Common myeloid progenitor, CD34-positive (primary cell): ENCODE data around the gene LGSN. TPM values are rescaled to one million over a fixed set of nuclear protein-coding genes. Genes with fewer than 3 reads are reported as not detected.
A peak's percentile ranks its signal among the peaks of the same experiment; 100 is the strongest.
"Not testable (repeated sequence)": the region's sequence is repeated elsewhere in the genome, so short reads cannot be mapped to it uniquely, and the experiment has no call there.

Source experiments
- CTCF ChIA-PET: fragments of 350-600 bp; sonication (Branson Sonifier 250); formaldehyde crosslinking; loops from one replicate; lab custom pipeline; 2021; ENCODE audit warnings: antibody characterized with exemption; lab: Charles Lee
- POLR2A ChIA-PET: fragments of 350-600 bp; sonication (Branson Sonifier 250); formaldehyde crosslinking; loops from one replicate; lab custom pipeline; 2021; ENCODE audit warnings: antibody characterized with exemption; lab: Charles Lee
- DNase-seq, 3 donors: peaks; one replicate each; pipeline versions ENCODE4 v3.0.0 to v3.0.0-alpha.2; 2013
- H3K27ac ChIP-seq, 2 experiments: 1 replicate in 1 of 2; 2 replicates in 1 of 2; pipeline ENCODE4 v1.7.0; 2013; ENCODE audit warnings: inconsistent platforms in 2 of 2, low read length in 2 of 2, mild to moderate bottlenecking in 2 of 2, low read depth in 1 of 2, moderate library complexity in 1 of 2; ENCODE audit not compliant: severe bottlenecking in 2 of 2, insufficient read depth in 1 of 2, poor library complexity in 1 of 2
- H3K27me3 ChIP-seq, 5 experiments: replicated peaks in 2 of 5; 1 replicate in 3 of 5; 2 replicates in 2 of 5; pipeline versions ENCODE4 v1.6.1 to v1.7.0; 2013; ENCODE audit warnings: low read length in 4 of 5, mild to moderate bottlenecking in 2 of 5, moderate library complexity in 2 of 5, inconsistent platforms in 1 of 5; ENCODE audit not compliant: insufficient read depth in 5 of 5, control insufficient read depth in 4 of 5
- H3K36me3 ChIP-seq, 4 experiments: 1 replicate in 2 of 4; 2 replicates in 2 of 4; pipeline versions ENCODE4 v1.6.1 to v1.7.0; 2013; ENCODE audit warnings: low read length in 3 of 4, control low read depth in 1 of 4, mild to moderate bottlenecking in 1 of 4; ENCODE audit not compliant: control insufficient read depth in 4 of 4, insufficient read depth in 4 of 4
- H3K4me1 ChIP-seq, 4 experiments: 1 replicate in 3 of 4; 2 replicates in 1 of 4; pipeline versions ENCODE4 v1.6.1 to v1.7.1; 2013; ENCODE audit warnings: low read length in 3 of 4, mild to moderate bottlenecking in 3 of 4, control low read depth in 1 of 4, inconsistent platforms in 1 of 4, moderate library complexity in 1 of 4; ENCODE audit not compliant: control insufficient read depth in 4 of 4, insufficient read depth in 4 of 4; ENCODE audit errors: control extremely low read depth in 1 of 4
- H3K4me3 ChIP-seq, 7 experiments: 1 replicate in 4 of 7; 2 replicates in 3 of 7; pipeline versions ENCODE4 v1.5.1 to v1.7.0; 2013; ENCODE audit warnings: mild to moderate bottlenecking in 7 of 7, low read length in 6 of 7, moderate library complexity in 6 of 7, inconsistent platforms in 2 of 7, low read depth in 2 of 7, control low read depth in 1 of 7; ENCODE audit not compliant: insufficient read depth in 4 of 7, control insufficient read depth in 1 of 7; ENCODE audit errors: extremely low read depth in 1 of 7
- H3K9me3 ChIP-seq, 5 experiments: 1 replicate in 4 of 5; 2 replicates in 1 of 5; pipeline versions ENCODE4 v1.6.1 to v1.7.1; 2013; ENCODE audit warnings: low read length in 4 of 5, mild to moderate bottlenecking in 2 of 5, inconsistent platforms in 1 of 5, low read depth in 1 of 5, moderate library complexity in 1 of 5; ENCODE audit not compliant: control insufficient read depth in 4 of 5, insufficient read depth in 2 of 5; ENCODE audit errors: control extremely low read depth in 1 of 5
- WGBS: methylation state at CpG from one replicate; pipeline ENCODE4 v1.1.5; 2013; ENCODE audit not compliant: insufficient coverage; 5-methylcytosine and 5-hydroxymethylcytosine counted together
- polyA plus RNA-seq: library from polyadenylated mRNA; unstranded; fragments of 120-200 nt; gene quantifications from one replicate; pipeline ENCODE4 v1.2.1, GENCODE V29; 2013

The LGSN gene
- polyA plus RNA-seq, result 0.05 TPM

GRCh38 chr6:63319939-63320338 is at the start of gene LGSN:
Gene LGSN (minus strand): TSS chr6:63319983. CDS start chr6:63319943, 40 bp downstream.
- H3K4me3 ChIP-seq, result no peak within 1 kb of the TSS
- no peak within 1 kb of the TSS for H3K27ac ChIP-seq
- H3K4me1 ChIP-seq, result no peaks in the 10 kb centered on the region
- ChIA-PET CTCF (interaction anchor here (1.8 kb wide), 1 partner anchor 16 kb away, joined by 3 read pairs; no protein-coding TSS in a partner anchor), POLR2A (no interaction called here)
- H3K27me3 ChIP-seq, result no peaks in the 10 kb centered on the region
- H3K9me3 ChIP-seq, result no peaks in the 10 kb centered on the region
- no CpG with 5 or more reads among the region's 4 CpGs for WGBS
- H3K36me3 ChIP-seq, result no peaks in the 10 kb centered on the region
- no peak for DNase-seq

- H3K27ac ChIP-seq, result no peak overlapping the region
- ChIA-PET POLR2A (no interaction called here), CTCF (no interaction called here)
- H3K9me3 ChIP-seq, result no peaks in the 10 kb centered on the region
- no peaks in the 10 kb centered on the region for H3K27me3 ChIP-seq
- H3K36me3 ChIP-seq, result no peaks in the 10 kb centered on the region
- 88% methylated on average over 2 of the region's 7 CpGs for WGBS
- no peaks in the 10 kb centered on the region for H3K4me1 ChIP-seq
- no peak overlapping the region for H3K4me3 ChIP-seq
- no peak for DNase-seq
Measured at GRCh38 chr6:63368347-63368746, 48.6 kb upstream of the LGSN start.

DNA sequence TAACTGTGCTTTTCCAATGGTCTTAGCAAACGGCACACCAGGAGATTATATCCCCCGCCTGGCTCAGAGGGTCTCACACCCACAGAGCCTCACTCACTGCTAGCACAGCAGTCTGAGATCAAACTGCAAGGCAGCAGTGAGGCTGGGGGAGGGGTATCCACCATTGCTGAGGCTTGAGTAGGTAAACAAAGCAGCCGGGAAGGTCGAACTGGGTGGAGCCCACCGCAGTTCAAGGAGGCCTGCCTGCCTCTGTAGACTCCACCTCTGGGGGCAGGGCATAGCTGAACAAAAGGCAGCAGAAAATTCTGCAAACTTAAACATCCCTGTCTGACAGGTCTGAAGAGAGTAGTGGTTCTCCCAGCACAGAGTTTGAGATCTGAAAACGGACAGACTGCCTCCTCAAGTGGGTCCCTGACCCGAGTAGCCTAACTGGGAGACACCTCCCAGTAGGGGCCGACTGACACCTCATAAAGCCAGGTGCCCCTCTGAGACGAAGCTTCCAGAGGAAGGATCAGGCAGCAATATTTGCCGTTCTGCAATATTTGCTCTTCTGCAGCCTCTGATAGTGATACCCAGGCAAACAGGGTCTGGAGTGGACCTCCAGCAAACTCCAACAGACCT is 42.8 kb upstream of the LGSN start:
- H3K4me1 ChIP-seq, H3K9me3 ChIP-seq, CTCF ChIA-PET, POLR2A ChIA-PET, H3K4me3 ChIP-seq, H3K36me3 ChIP-seq, DNase-seq, H3K27ac ChIP-seq, H3K27me3 ChIP-seq: not testable (repeated sequence)
- 96% methylated on average over 10 of the region's 10 CpGs for WGBS

- CTCF ChIA-PET, H3K9me3 ChIP-seq, POLR2A ChIA-PET, H3K36me3 ChIP-seq, H3K4me3 ChIP-seq, H3K27me3 ChIP-seq, H3K27ac ChIP-seq, DNase-seq: not testable (repeated sequence)
- peaks cover 8 to 13% (median 10%) of the 10 kb centered on the region in 4 experiments for H3K4me1 ChIP-seq
- no CpG with 5 or more reads among the region's 3 CpGs for WGBS
Measured at GRCh38 chr6:63357384-63357783, 37.6 kb upstream of the LGSN start.

DNA sequence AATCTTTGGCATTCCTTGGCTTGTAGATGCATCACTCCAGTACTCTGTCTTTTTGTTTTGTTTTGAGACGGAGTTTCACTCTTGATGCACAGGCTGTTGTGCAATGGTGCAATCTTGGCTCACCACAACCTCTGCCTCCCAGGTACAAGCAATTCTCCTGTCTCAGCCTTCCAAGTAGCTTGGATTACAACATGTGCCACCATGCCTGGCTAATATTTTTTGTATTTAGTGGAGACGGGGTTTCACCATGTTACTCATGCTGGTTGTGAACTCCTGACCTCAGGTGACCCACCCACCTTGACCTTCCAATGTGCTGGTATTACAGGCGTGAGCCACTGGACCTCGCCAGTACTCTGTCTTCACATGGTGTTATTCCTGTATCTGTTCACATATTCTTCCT is 35.8 kb upstream of the LGSN start:
- Histone ChIP-seq H3K4me1 (peaks cover 11 to 21% (median 16%) of the 10 kb centered on the region in 4 experiments), H3K4me3 (no peak overlapping the region), H3K27me3 (no peaks in the 10 kb centered on the region), H3K9me3 (no peaks in the 10 kb centered on the region), H3K27ac (no peak overlapping the region), H3K36me3 (no peaks in the 10 kb centered on the region)
- DNase-seq, result no peak
- POLR2A ChIA-PET, result no interaction called here
- CTCF ChIA-PET, result no interaction called here
- 100% methylated on average over 3 of the region's 4 CpGs for WGBS

DNA sequence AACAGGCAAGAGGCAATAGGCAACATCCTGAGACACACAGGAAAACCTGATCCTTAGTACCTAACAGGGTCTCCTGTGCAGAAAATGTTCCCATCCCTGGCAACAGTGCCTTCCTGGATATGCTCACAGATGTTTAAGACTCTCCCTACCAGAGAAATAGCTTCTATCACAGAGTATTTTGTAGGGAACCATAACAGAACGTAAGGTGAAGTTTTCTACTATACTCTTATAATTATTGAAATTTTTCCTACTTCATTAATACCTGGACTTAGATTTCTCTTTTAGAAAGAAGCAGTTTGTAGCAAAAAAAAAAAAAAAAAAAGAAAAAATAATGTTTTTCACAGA is 33.5 kb upstream of the LGSN start:
- H3K4me3 ChIP-seq, result peak overlapping the region in 6 of 7 experiments; percentile 13 to 69 (median 40)
- peaks cover 11 to 23% (median 17%) of the 10 kb centered on the region in 4 experiments for H3K4me1 ChIP-seq
- H3K27me3 ChIP-seq, result no peaks in the 10 kb centered on the region
- DNase-seq, result no peak
- no peak overlapping the region for H3K27ac ChIP-seq
- H3K36me3 ChIP-seq, result no peaks in the 10 kb centered on the region
- no peaks in the 10 kb centered on the region for H3K9me3 ChIP-seq
- WGBS, result no CpG with 5 or more reads among the region's 1 CpG
- POLR2A ChIA-PET, result no interaction called here
- CTCF ChIA-PET, result interaction anchor here (0.7 to 2.5 kb wide), 24 partner anchors 26 to 460 kb away, joined by 3 to 20 read pairs (median 4); no protein-coding TSS in a partner anchor

DNA sequence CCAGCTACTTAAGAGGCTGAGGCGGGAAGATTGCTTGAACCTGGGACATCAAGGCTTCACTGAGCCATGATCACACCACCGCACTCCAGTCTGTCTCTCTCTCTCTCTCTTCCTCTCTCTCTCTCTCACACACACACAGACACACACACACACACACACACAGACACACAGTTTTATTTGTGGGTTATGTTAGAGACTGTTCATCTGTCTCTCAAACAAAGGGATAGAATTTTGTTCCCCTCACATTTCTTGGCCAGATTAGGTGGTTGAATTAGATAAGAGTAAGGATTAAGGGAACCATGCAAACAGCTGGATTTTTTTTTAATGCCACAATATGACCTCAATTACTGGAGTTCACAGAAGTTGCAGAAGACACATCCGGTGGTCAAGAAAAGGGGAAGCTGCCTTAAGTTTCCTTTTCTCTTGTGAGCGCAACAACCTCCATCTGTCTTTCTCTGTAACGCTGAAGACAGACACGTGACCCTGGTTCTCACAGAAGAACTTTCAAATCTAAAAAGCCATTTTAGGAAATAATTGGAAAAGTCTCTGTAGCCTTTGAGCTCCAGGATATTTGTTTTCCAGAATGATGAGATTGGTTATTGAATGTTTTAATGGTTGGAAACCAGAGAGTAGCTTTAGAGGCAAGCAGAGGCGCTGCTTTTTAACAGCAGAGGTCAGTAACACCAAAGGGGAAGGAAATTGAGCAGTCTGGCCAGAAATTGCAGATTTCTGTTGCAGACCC is 32.9 kb upstream of the LGSN start:
- DNase-seq, result peak; percentile 80 to 96 (median 95)
- Histone ChIP-seq H3K4me1 (peaks cover 11 to 23% (median 17%) of the 10 kb centered on the region in 4 experiments), H3K9me3 (no peaks in the 10 kb centered on the region), H3K4me3 (peak overlapping the region in 6 of 7 experiments; percentile 13 to 69 (median 40)), H3K27me3 (no peaks in the 10 kb centered on the region), H3K36me3 (no peaks in the 10 kb centered on the region), H3K27ac (no peak overlapping the region)
- WGBS, result 0% methylated on average over 2 of the region's 7 CpGs
- ChIA-PET POLR2A (interaction anchor here (0.5 kb wide), 1 partner anchor 128 kb away, joined by 4 read pairs; no protein-coding TSS in a partner anchor), CTCF (interaction anchor here (0.7 to 2.5 kb wide), 26 partner anchors 26 to 978 kb away, joined by 3 to 20 read pairs (median 4); no protein-coding TSS in a partner anchor)
